HCT116 (cell line): ENCODE results near the gene THSD7B. TPM values are rescaled to one million over a fixed set of nuclear protein-coding genes. Genes with fewer than 3 reads are reported as not detected.

ENCODE experiments used
- ATAC-seq: fragments of 200-7000 bp; cut with Tn5 transposase; 2 replicates; pipeline ENCODE4 v1.9.1; 2020; ENCODE audit warnings: mild to moderate bottlenecking, moderate library complexity
- BruUV-seq: library from RNA; stranded (reverse); fragments of 400-500 nt; replicated peaks from 2 replicates; lab custom pipeline; 2021; lab: Mats Ljungman, UMichigan
- CTCF ChIA-PET: fragments of 300-600 bp; sonication (Branson Sonifier 250); formaldehyde crosslinking; loops from one replicate; lab custom pipeline; 2021; ENCODE audit warnings: antibody characterized with exemption; lab: Charles Lee
- POLR2A ChIA-PET: fragments of 300-600, 350-600 bp; sonication (Branson Sonifier 250); formaldehyde crosslinking; loops from one replicate; lab custom pipeline; 2021; ENCODE audit warnings: antibody characterized with exemption; lab: Charles Lee
- RAD21 ChIA-PET, 2 experiments: fragments of 300-600 bp; sonication (Branson Sonifier 250); formaldehyde crosslinking; loops; one replicate each; lab custom pipeline; 2023; ENCODE audit warnings: low total read pairs in 2 of 2; ENCODE audit not compliant: uncharacterized antibody in 2 of 2, unreplicated experiment in 2 of 2, low non-redundant PET in 1 of 2; lab: Charles Lee
- DNase-seq: peaks from one replicate; pipeline ENCODE4 v3.0.0-alpha.2; 2010; ENCODE audit warnings: low read depth, low spot score
- H2AFZ ChIP-seq: fragments of 200-600 bp; shearing (Covaris generic), sonication (generic); 2 replicates; pipeline ENCODE4 v1.6.1; 2017; ENCODE audit warnings: low read depth, mixed run types, mixed read lengths, antibody characterized with exemption, low read length; ENCODE audit not compliant: poor library complexity, severe bottlenecking
- H3K27ac ChIP-seq: 2 replicates; pipeline ENCODE4 v1.5.1; 2012; ENCODE audit warnings: low read depth, low read length
- H3K27me3 ChIP-seq: fragments of 200-600 bp; sonication (generic); 2 replicates; pipeline ENCODE4 v1.6.1; 2016; ENCODE audit warnings: mixed run types, low read length, mixed read lengths; ENCODE audit not compliant: insufficient read depth
- H3K36me3 ChIP-seq, 2 experiments: fragments of 200-500 bp in 1 of 2; fragments of 200-600 bp in 1 of 2; sonication (Bioruptor generic) in 1 of 2; sonication (generic) in 1 of 2; 2 replicates each; pipeline versions ENCODE4 v1.5.1 to v1.6.1; 2014 to 2016; ENCODE audit warnings: low read length in 2 of 2, inconsistent platforms in 1 of 2, mixed read lengths in 1 of 2, mixed run types in 1 of 2; ENCODE audit not compliant: insufficient read depth in 2 of 2, control insufficient read depth in 1 of 2
- H3K4me1 ChIP-seq, 2 experiments: fragments of 200-600 bp in 1 of 2; sonication (generic) in 1 of 2; 2 replicates each; pipeline versions ENCODE4 v1.5.1 to v1.6.1; 2012 to 2017; ENCODE audit warnings: low read length in 2 of 2, inconsistent platforms in 1 of 2, mild to moderate bottlenecking in 1 of 2, mixed read lengths in 1 of 2, mixed run types in 1 of 2, moderate library complexity in 1 of 2; ENCODE audit not compliant: insufficient read depth in 2 of 2, control insufficient read depth in 1 of 2
- H3K4me2 ChIP-seq: fragments of 200-600 bp; sonication (generic); 2 replicates; pipeline ENCODE4 v1.6.1; 2017; ENCODE audit warnings: mixed run types, low read length, mixed read lengths
- H3K4me3 ChIP-seq, 2 experiments: fragments of 200-600 bp in 1 of 2; sonication (generic) in 1 of 2; replicated peaks in 1 of 2; 2 replicates each; pipeline ENCODE4 v1.5.1; 2011 to 2016; ENCODE audit warnings: low read length in 2 of 2, control low read depth in 1 of 2, low read depth in 1 of 2, mild to moderate bottlenecking in 1 of 2, mixed read lengths in 1 of 2, mixed run types in 1 of 2
- H3K79me2 ChIP-seq: fragments of 200-600 bp; sonication (generic); 2 replicates; pipeline ENCODE4 v1.6.1; 2017; ENCODE audit warnings: mild to moderate bottlenecking, mixed run types, low read length, moderate library complexity, mixed read lengths; ENCODE audit not compliant: insufficient read depth
- H3K9ac ChIP-seq: fragments of 200-600 bp; sonication (generic); 2 replicates; pipeline ENCODE4 v1.6.1; 2016; ENCODE audit warnings: low read length, mixed read lengths
- H3K9me2 ChIP-seq: fragments of 200-600 bp; sonication (generic), shearing (Covaris generic); 2 replicates; pipeline ENCODE4 v1.6.1; 2017; ENCODE audit warnings: mixed run types, mild to moderate bottlenecking, moderate library complexity; ENCODE audit not compliant: insufficient read depth
- H3K9me3 ChIP-seq, 2 experiments: fragments of 200-500 bp in 1 of 2; fragments of 200-600 bp in 1 of 2; sonication (Bioruptor generic) in 1 of 2; sonication (generic) in 1 of 2; 2 replicates each; pipeline ENCODE4 v1.6.1; 2014 to 2017; ENCODE audit warnings: low read length in 2 of 2, mixed read lengths in 2 of 2, inconsistent platforms in 1 of 2, low read depth in 1 of 2, mild to moderate bottlenecking in 1 of 2, mixed run types in 1 of 2, moderate library complexity in 1 of 2; ENCODE audit not compliant: control insufficient read depth in 1 of 2, insufficient read depth in 1 of 2
- H4K20me1 ChIP-seq: fragments of 200-600 bp; sonication (generic), shearing (Covaris generic); 2 replicates; pipeline ENCODE4 v1.6.1; 2017; ENCODE audit warnings: mixed run types, mild to moderate bottlenecking, moderate library complexity; ENCODE audit not compliant: insufficient read depth
- ATF3 ChIP-seq: IDR thresholded peaks from 2 replicates; pipeline ENCODE4 v1.6.1; 2012
- CEBPB ChIP-seq: IDR thresholded peaks from 2 replicates; pipeline ENCODE4 v1.6.1; 2012; ENCODE audit warnings: low read depth
- CTCF ChIP-seq, 3 experiments: fragments of 200-600 bp in 1 of 3; sonication (generic) in 1 of 3; IDR thresholded peaks in 2 of 3; conservative IDR thresholded peaks in 1 of 3; 2 replicates each; pipeline ENCODE4 v1.5.1; 2012 to 2017; ENCODE audit warnings: low read depth in 2 of 3, low read length in 2 of 3, antibody characterized with exemption in 1 of 3, borderline replicate concordance in 1 of 3, control low read depth in 1 of 3, mild to moderate bottlenecking in 1 of 3, mixed read lengths in 1 of 3, mixed run types in 1 of 3, moderate library complexity in 1 of 3; ENCODE audit not compliant: insufficient read depth in 1 of 3
- EGR1 ChIP-seq: IDR thresholded peaks from 2 replicates; pipeline ENCODE4 v1.6.1; 2012; ENCODE audit warnings: low read depth
- ELF1 ChIP-seq: IDR thresholded peaks from 2 replicates; pipeline ENCODE4 v1.6.1; 2012; ENCODE audit warnings: low read depth, borderline replicate concordance
- EZH2 ChIP-seq: fragments of 200-600 bp; sonication (generic); IDR thresholded peaks from 2 replicates; pipeline ENCODE4 v1.6.1; 2017; ENCODE audit warnings: antibody characterized with exemption, mixed run types
- FOSL1 ChIP-seq: IDR thresholded peaks from 2 replicates; pipeline ENCODE4 v1.6.1; 2012; ENCODE audit warnings: low read depth
- JUND ChIP-seq: IDR thresholded peaks from 2 replicates; pipeline ENCODE4 v1.6.1; 2012
- MAX ChIP-seq: IDR thresholded peaks from 2 replicates; pipeline ENCODE4 v1.6.1; 2012
- POLR2A ChIP-seq: IDR thresholded peaks from 2 replicates; pipeline ENCODE4 v1.7.0; 2011; ENCODE audit warnings: borderline replicate concordance; ENCODE audit not compliant: insufficient read depth, insufficient read length; ENCODE audit errors: extremely low read depth
- POLR2AphosphoS5 ChIP-seq: IDR thresholded peaks from 2 replicates; pipeline ENCODE4 v1.6.1; 2011; ENCODE audit warnings: mild to moderate bottlenecking, low read depth, low read length, moderate library complexity
- RAD21 ChIP-seq: IDR thresholded peaks from 2 replicates; pipeline ENCODE4 v1.6.1; 2012; ENCODE audit warnings: low read depth, mild to moderate bottlenecking
- REST ChIP-seq: IDR thresholded peaks from 2 replicates; pipeline ENCODE4 v1.6.1; 2012; ENCODE audit warnings: low read depth
- SIN3A ChIP-seq: IDR thresholded peaks from 2 replicates; pipeline ENCODE4 v1.6.1; 2012; ENCODE audit warnings: low read depth
- SRF ChIP-seq: IDR thresholded peaks from 2 replicates; pipeline ENCODE4 v1.6.1; 2012; ENCODE audit warnings: low read depth
- TCF7L2 ChIP-seq: IDR thresholded peaks from 2 replicates; pipeline ENCODE4 v1.7.0; 2011; ENCODE audit warnings: borderline replicate concordance, inconsistent platforms; ENCODE audit not compliant: insufficient read depth, insufficient read length; ENCODE audit errors: extremely low read depth
- YY1 ChIP-seq: IDR thresholded peaks from 2 replicates; pipeline ENCODE4 v1.6.1; 2011; ENCODE audit warnings: low read length, low read depth, moderate library complexity, mild to moderate bottlenecking; ENCODE audit not compliant: insufficient replicate concordance; ENCODE audit errors: extremely low read depth
- ZBTB33 ChIP-seq: IDR thresholded peaks from 2 replicates; pipeline ENCODE4 v1.6.1; 2011; ENCODE audit warnings: mild to moderate bottlenecking, low read length, moderate library complexity; ENCODE audit not compliant: insufficient replicate concordance; ENCODE audit errors: extremely low read depth
- ZFX ChIP-seq: fragments of 450-650 bp; IDR thresholded peaks from 2 replicates; pipeline ENCODE4 v1.6.1; 2017
- ZNF274 ChIP-seq: fragments of 200-500 bp; sonication (Bioruptor generic); IDR thresholded peaks from 2 replicates; pipeline ENCODE4 v1.6.1; 2014; ENCODE audit warnings: mild to moderate bottlenecking, low read depth, low read length, inconsistent platforms
- intact Hi-C: fragments of 100-400 bp; cut with micrococcal nuclease; formaldehyde crosslinking; loops from 2 replicates; pipeline ENCODE4 v1.10.0; 2022
- total RNA-seq: library from RNA; stranded (reverse); gene quantifications from one replicate; pipeline ENCODE4 v1.2.1, GENCODE V29; 2021; ENCODE audit not compliant: unreplicated experiment

Gene THSD7B
- total RNA-seq, 1 experiment from 2014 or later: not detected

GRCh38 chr2:136738044-136738443 is 27.3 kb upstream of the THSD7B start:
- ATAC-seq: no peak
- H3K9me3 ChIP-seq: no peaks in the 10 kb centered on the region
- intact Hi-C loops: loop anchor here (5.0 kb wide), 1 partner anchor 316 kb away; no protein-coding TSS in a partner anchor
- DNase-seq: no peak
- H3K4me1 ChIP-seq: no peaks in the 10 kb centered on the region
- H4K20me1 ChIP-seq: no peaks in the 10 kb centered on the region; the same call in 1 of the 2 replicates
- no peaks in the 10 kb centered on the region for H3K9me2 ChIP-seq
- H3K4me3 ChIP-seq: no peak overlapping the region
- no peaks in the 10 kb centered on the region for H3K79me2 ChIP-seq
- BruUV-seq: no TSS peak
- H3K36me3 ChIP-seq: no peaks in the 10 kb centered on the region
- H3K4me2 ChIP-seq: no peak overlapping the region
- H3K27ac ChIP-seq: no peak overlapping the region
- ChIA-PET RAD21 (no interaction called here), CTCF (interaction anchor here (0.8 to 1.8 kb wide), 2 partner anchors 100 to 315 kb away, joined by 4 to 6 read pairs; no protein-coding TSS in a partner anchor), POLR2A (no interaction called here)
- no peak overlapping the region for H3K9ac ChIP-seq
- H3K27me3 ChIP-seq: no peaks in the 10 kb centered on the region
- H2AFZ ChIP-seq: no peak overlapping the region
- no peak for TF ChIP-seq MAX
- no peak for TF ChIP-seq SIN3A
- TF ChIP-seq YY1: no peak
- no peak for TF ChIP-seq ELF1
- TF ChIP-seq CTCF (IDR thresholded peaks at IDR 0.05 in 2 of 3, conservative IDR thresholded peaks at IDR 0.05 in 1 of 3; ENCODE audit: borderline replicate concordance in 1 of 3, insufficient read depth in 1 of 3, low read depth in 2 of 3, low read length in 2 of 3): no peak
- no peak for TF ChIP-seq ZBTB33
- no peak for TF ChIP-seq ZFX
- no peak for TF ChIP-seq EGR1
- no peak for TF ChIP-seq RAD21
- no peak for TF ChIP-seq ZNF274
- no peak for TF ChIP-seq JUND
- no peak for TF ChIP-seq FOSL1
- TF ChIP-seq SRF: no peak
- TF ChIP-seq TCF7L2: no peak
- no peak for TF ChIP-seq EZH2
- TF ChIP-seq CEBPB: no peak
- TF ChIP-seq POLR2AphosphoS5: no peak
- TF ChIP-seq ATF3: no peak
- TF ChIP-seq REST: no peak
- TF ChIP-seq POLR2A: no peak
- TF ChIP-seq, all 23 proteins: peak for 0
